ENCODE results near the gene LY6G6C.

The LY6G6C gene

DNA sequence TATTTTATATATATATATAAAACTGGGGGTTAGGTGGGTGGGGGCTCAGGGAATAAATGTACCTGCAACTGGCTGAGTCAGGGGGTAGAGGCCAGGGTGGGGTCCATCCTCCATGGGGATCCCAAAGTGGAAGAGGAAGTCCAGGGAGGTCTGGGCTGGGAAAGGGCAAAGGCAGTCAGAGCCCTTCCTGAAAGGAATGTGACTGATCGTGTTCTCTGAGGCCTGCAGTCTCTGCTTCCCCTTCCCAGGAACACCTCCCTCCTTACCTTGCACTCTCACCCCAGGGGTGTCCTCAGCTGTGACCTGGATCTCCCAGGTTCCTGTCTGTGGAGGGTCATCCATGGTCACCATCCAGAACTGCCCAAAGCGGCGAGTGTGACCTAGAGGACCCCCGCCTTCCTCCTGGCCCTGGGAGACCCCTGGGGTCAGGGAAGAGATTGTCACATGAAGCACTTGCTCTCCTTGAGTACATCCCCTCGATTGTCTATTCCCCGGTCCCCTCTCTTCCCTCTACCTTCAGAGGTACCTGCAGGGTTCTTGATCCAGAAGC is 45.6 kb upstream of the LY6G6C start:
- no peak for TF ChIP-seq TEAD4 (IDR thresholded peaks at IDR 0.05)
- no peak for TF ChIP-seq CEBPB (IDR thresholded peaks at IDR 0.05)
- TF ChIP-seq, protein P1, sequence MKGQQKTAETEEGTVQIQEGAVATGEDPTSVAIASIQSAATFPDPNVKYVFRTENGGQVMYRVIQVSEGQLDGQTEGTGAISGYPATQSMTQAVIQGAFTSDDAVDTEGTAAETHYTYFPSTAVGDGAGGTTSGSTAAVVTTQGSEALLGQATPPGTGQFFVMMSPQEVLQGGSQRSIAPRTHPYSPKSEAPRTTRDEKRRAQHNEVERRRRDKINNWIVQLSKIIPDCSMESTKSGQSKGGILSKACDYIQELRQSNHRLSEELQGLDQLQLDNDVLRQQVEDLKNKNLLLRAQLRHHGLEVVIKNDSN (IDR thresholded peaks at IDR 0.05) = no peak
- TF ChIP-seq, protein P2, sequence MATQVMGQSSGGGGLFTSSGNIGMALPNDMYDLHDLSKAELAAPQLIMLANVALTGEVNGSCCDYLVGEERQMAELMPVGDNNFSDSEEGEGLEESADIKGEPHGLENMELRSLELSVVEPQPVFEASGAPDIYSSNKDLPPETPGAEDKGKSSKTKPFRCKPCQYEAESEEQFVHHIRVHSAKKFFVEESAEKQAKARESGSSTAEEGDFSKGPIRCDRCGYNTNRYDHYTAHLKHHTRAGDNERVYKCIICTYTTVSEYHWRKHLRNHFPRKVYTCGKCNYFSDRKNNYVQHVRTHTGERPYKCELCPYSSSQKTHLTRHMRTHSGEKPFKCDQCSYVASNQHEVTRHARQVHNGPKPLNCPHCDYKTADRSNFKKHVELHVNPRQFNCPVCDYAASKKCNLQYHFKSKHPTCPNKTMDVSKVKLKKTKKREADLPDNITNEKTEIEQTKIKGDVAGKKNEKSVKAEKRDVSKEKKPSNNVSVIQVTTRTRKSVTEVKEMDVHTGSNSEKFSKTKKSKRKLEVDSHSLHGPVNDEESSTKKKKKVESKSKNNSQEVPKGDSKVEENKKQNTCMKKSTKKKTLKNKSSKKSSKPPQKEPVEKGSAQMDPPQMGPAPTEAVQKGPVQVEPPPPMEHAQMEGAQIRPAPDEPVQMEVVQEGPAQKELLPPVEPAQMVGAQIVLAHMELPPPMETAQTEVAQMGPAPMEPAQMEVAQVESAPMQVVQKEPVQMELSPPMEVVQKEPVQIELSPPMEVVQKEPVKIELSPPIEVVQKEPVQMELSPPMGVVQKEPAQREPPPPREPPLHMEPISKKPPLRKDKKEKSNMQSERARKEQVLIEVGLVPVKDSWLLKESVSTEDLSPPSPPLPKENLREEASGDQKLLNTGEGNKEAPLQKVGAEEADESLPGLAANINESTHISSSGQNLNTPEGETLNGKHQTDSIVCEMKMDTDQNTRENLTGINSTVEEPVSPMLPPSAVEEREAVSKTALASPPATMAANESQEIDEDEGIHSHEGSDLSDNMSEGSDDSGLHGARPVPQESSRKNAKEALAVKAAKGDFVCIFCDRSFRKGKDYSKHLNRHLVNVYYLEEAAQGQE (IDR thresholded peaks at IDR 0.05; ENCODE audit: low read depth) = no peak
- TF ChIP-seq, protein P3, sequence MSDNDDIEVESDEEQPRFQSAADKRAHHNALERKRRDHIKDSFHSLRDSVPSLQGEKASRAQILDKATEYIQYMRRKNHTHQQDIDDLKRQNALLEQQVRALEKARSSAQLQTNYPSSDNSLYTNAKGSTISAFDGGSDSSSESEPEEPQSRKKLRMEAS (IDR thresholded peaks at IDR 0.05) = no peak
- TF ChIP-seq ZBTB7A (IDR thresholded peaks at IDR 0.05; ENCODE audit: low read depth) = no peak

DNA sequence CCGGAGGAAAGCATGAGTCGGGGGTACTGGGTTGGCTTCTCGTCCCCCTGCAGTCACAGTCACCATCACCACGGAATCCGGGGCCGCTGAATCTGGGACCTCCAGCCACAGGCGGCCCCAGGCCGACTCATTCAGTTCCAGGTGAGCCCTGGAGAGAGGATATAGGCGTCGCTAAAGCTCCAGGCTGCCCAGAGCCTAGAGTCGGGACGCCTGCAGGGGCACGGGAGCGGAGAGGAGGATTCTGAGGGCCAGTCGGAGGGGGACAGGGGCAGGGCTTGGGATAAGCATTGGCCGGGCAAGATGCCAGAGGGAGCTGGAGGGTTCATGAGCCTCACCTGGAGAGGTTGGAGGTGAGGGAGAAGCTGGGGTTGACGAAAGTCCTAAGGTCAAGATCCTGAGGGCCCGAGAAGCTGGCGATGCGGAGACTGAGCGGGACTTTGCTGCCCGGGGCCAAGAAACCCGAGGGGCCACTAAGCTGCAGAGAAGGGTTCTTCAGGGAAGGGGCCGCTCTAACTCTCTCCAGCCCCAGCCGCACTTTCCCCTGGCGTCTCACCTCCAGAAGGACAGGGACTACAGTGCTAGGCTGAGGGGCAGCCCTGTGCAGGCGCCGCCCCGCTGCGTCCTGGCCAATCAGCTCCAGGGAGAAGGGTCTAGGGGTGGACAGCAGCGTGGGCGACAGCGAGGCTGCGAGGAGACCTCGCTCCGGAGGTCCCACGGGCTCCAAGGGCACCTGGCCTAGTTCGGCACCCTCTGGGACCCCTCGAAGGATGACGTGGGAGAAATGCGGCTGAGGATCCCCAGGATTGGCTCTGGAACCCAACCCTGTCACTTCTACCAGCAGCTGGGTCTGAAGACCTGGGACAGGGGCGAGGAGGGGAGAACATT is 44.6 kb upstream of the LY6G6C start:
- TF ChIP-seq EGR1 (IDR thresholded peaks at IDR 0.05) (no peak), CREB1 (IDR thresholded peaks at IDR 0.05; ENCODE audit: low read depth) (no peak), NFIC (IDR thresholded peaks at IDR 0.05) (no peak), CEBPB (IDR thresholded peaks at IDR 0.05) (no peak), FOXM1 (IDR thresholded peaks at IDR 0.05; ENCODE audit: borderline replicate concordance, low read depth) (no peak), ZBTB7A (IDR thresholded peaks at IDR 0.05; ENCODE audit: low read depth) (no peak), TCF12 (IDR thresholded peaks at IDR 0.05; ENCODE audit: low read depth) (no peak), TAF1 (IDR thresholded peaks at IDR 0.05; ENCODE audit: low read depth) (no peak), EP300 (IDR thresholded peaks at IDR 0.05; ENCODE audit: borderline replicate concordance) (no peak), TEAD4 (IDR thresholded peaks at IDR 0.05) (no peak), YY1 (IDR thresholded peaks at IDR 0.05; ENCODE audit: low read depth) (no peak), RAD21 (IDR thresholded peaks at IDR 0.05; ENCODE audit: low read depth) (no peak)
- TF ChIP-seq, protein P1 (IDR thresholded peaks at IDR 0.05) = no peak
- TF ChIP-seq, protein P2 (IDR thresholded peaks at IDR 0.05; ENCODE audit: low read depth) = no peak
- TF ChIP-seq, protein P3 (IDR thresholded peaks at IDR 0.05) = no peak

DNA sequence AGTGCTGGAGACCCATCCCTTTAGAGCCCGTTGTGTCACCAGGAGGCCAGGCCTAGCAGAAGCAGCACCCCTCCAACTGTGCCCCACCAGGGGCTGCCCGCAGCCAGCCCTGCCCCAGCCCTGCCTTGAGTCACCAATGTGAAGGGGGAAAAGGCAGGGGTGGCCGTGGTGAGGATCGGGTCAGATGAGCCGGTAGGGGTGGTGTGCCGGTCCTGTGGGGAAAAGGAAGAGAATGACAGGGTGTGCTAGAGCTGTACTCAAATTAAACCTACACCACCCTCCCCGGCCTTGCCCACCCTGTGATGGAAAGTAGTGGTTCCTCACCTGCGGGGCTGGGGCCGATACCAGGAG is 44.0 kb upstream of the LY6G6C start:
- TF ChIP-seq ZBTB7A (IDR thresholded peaks at IDR 0.05; ENCODE audit: low read depth) = no peak
- TF ChIP-seq TEAD4 (IDR thresholded peaks at IDR 0.05) = no peak
- no peak for TF ChIP-seq RAD21 (IDR thresholded peaks at IDR 0.05; ENCODE audit: low read depth)
- TF ChIP-seq, protein P1 (IDR thresholded peaks at IDR 0.05) = no peak
- no peak for TF ChIP-seq EGR1 (IDR thresholded peaks at IDR 0.05)
- TF ChIP-seq, protein P3 (IDR thresholded peaks at IDR 0.05) = no peak
- TF ChIP-seq CEBPB (IDR thresholded peaks at IDR 0.05) = no peak
- no peak for TF ChIP-seq FOXM1 (IDR thresholded peaks at IDR 0.05; ENCODE audit: borderline replicate concordance, low read depth)

DNA sequence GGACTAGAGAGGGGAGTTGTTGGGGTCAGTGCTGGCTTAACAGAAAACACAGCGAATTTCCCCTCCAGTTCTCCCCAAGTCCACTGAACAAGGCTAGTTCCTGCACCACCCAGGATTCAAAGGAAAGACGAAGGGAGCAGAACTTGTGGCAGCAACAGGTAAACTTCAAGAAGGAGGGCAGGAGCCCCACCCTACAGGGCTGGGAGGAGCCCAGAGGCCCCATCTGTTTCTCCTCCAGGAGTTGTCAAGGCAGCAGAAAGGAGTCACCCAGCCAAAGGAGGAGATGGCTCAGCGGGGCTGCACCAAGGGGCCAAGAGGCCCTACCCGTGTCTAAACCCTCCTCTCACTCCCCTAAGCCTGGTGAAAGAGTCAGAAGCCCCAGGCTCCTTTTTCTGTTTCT is 42.7 kb upstream of the LY6G6C start:
- TF ChIP-seq CREB1 (IDR thresholded peaks at IDR 0.05; ENCODE audit: low read depth) (no peak), EGR1 (IDR thresholded peaks at IDR 0.05) (no peak), ZBTB7A (IDR thresholded peaks at IDR 0.05; ENCODE audit: low read depth) (no peak), RAD21 (IDR thresholded peaks at IDR 0.05; ENCODE audit: low read depth) (no peak), TCF12 (IDR thresholded peaks at IDR 0.05; ENCODE audit: low read depth) (no peak), NFIC (IDR thresholded peaks at IDR 0.05) (no peak), EP300 (IDR thresholded peaks at IDR 0.05; ENCODE audit: borderline replicate concordance) (no peak)
- TF ChIP-seq, protein P1 (IDR thresholded peaks at IDR 0.05) = no peak

DNA sequence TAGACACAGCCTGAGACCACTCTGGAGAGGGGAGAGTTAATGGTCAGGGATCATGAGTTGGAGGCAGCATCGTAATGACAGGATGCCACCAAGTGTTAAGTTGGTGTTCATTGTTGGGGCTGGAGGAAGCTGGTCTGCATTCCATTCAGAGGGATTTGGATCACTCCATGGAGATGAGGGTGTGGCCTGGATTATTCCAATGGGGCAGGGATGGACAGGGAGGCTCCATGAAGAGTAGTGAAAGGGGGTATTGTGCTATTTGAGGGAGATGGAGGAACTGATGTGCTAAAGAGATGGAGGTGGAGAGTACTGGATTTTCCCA is 42.0 kb upstream of the LY6G6C start:
- no peak for TF ChIP-seq YY1 (IDR thresholded peaks at IDR 0.05; ENCODE audit: low read depth)
- peak; percentile 16; the same call in 1 of the 2 replicates for TF ChIP-seq RAD21 (IDR thresholded peaks at IDR 0.05; ENCODE audit: low read depth)
- TF ChIP-seq, protein P2 (IDR thresholded peaks at IDR 0.05; ENCODE audit: low read depth) = no peak
